Cardiac muscle cell (in vitro differentiated cells and primary cell): ENCODE data around the gene EXOC4. TPM values are rescaled to one million over a fixed set of nuclear protein-coding genes. Genes with fewer than 3 reads are reported as not detected.
A peak's percentile ranks its signal among the peaks of the same experiment; 100 is the strongest.

Experiments
- DNase-seq, 2 donors: peaks; one replicate each; pipeline versions ENCODE4 v3.0.0 to v3.0.0-alpha.2; 2010 to 2017; ENCODE audit warnings: low read depth in 1 of 2, low spot score in 1 of 2
- H3K27ac ChIP-seq: fragments of 200-600 bp; sonication (generic); 2 replicates; pipeline ENCODE4 v1.5.1; 2016
- H3K27me3 ChIP-seq: fragments of 200-600 bp; sonication (generic); 2 replicates; pipeline ENCODE4 v1.6.0; 2016; ENCODE audit warnings: control low read depth
- H3K36me3 ChIP-seq: fragments of 200-600 bp; sonication (generic); 2 replicates; pipeline ENCODE4 v1.5.1; 2016; ENCODE audit warnings: control low read depth
- H3K4me1 ChIP-seq: fragments of 200-600 bp; sonication (generic); 2 replicates; pipeline ENCODE4 v1.8.1; 2017; ENCODE audit warnings: low read depth, mild to moderate bottlenecking, mixed run types
- H3K4me3 ChIP-seq: fragments of 200-600 bp; sonication (generic); 2 replicates; pipeline ENCODE4 v1.5.1; 2016; ENCODE audit warnings: mild to moderate bottlenecking
- H3K9me3 ChIP-seq: fragments of 200-600 bp; sonication (generic); 2 replicates; pipeline ENCODE4 v1.5.1; 2017; ENCODE audit warnings: low read depth, mild to moderate bottlenecking, control low read depth
- polyA plus RNA-seq: library from polyadenylated mRNA; unstranded; fragments of >200 nt; fragmentation: Nextera tagmentation; extraction: Ambion mirVana; gene quantifications from 2 replicates; pipeline ENCODE4 v1.2.1, GENCODE V29; 2016
- total RNA-seq: library from RNA; depleted of rRNA; stranded (reverse); fragments of >200 nt; gene quantifications from 2 replicates; pipeline ENCODE4 v1.2.3, GENCODE V29; 2016
- TF ChIP-seq, protein P1 (sequence below): IDR thresholded peaks from 2 replicates; pipeline ENCODE4 v1.5.1; 2012; ENCODE audit warnings: low read depth, mild to moderate bottlenecking, low read length

Gene EXOC4
- total and polyA plus RNA-seq, 2 experiments from 2014 or later: 33.6 to 46.0 TPM

DNA sequence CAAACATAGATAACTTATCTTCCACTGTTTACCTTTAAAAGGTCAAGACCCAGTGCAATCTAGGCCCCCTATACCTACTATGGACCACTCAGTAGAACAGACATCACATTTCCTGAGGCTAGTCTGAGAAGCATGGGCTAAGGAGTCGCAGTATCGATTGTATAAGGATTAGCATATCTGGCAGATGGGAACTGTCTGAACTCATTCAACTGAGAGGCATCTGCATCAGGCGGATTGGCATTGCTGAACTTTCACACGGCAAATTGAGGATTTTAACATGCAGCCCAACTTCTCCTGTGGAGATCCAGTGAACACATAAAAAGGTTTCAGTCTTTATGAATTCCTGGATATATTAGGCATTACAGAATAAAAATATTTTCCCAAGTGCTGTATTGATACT lies 785.1 kb downstream of the EXOC4 start:
- H3K27me3 ChIP-seq: no peaks in the 10 kb centered on the region
- H3K4me3 ChIP-seq: no peak overlapping the region
- TF ChIP-seq, protein P1, sequence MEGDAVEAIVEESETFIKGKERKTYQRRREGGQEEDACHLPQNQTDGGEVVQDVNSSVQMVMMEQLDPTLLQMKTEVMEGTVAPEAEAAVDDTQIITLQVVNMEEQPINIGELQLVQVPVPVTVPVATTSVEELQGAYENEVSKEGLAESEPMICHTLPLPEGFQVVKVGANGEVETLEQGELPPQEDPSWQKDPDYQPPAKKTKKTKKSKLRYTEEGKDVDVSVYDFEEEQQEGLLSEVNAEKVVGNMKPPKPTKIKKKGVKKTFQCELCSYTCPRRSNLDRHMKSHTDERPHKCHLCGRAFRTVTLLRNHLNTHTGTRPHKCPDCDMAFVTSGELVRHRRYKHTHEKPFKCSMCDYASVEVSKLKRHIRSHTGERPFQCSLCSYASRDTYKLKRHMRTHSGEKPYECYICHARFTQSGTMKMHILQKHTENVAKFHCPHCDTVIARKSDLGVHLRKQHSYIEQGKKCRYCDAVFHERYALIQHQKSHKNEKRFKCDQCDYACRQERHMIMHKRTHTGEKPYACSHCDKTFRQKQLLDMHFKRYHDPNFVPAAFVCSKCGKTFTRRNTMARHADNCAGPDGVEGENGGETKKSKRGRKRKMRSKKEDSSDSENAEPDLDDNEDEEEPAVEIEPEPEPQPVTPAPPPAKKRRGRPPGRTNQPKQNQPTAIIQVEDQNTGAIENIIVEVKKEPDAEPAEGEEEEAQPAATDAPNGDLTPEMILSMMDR: no peak
- no peaks in the 10 kb centered on the region for H3K36me3 ChIP-seq
- DNase-seq: no peak
- no peaks in the 10 kb centered on the region for H3K9me3 ChIP-seq
- no peaks in the 10 kb centered on the region for H3K4me1 ChIP-seq
- H3K27ac ChIP-seq: no peak overlapping the region

- Histone ChIP-seq H3K27me3 (no peaks in the 10 kb centered on the region), H3K4me1 (no peaks in the 10 kb centered on the region), H3K36me3 (no peaks in the 10 kb centered on the region), H3K4me3 (no peak overlapping the region), H3K27ac (no peak overlapping the region), H3K9me3 (no peaks in the 10 kb centered on the region)
- TF ChIP-seq, protein P1: no peak
- no peak for DNase-seq
Measured at GRCh38 chr7:134040988-134041387, 788.1 kb downstream of the EXOC4 start.

- no peak overlapping the region for H3K4me3 ChIP-seq
- no peaks in the 10 kb centered on the region for H3K36me3 ChIP-seq
- DNase-seq: no peak
- TF ChIP-seq, protein P1: no peak
- H3K4me1 ChIP-seq: no peaks in the 10 kb centered on the region
- no peaks in the 10 kb centered on the region for H3K27me3 ChIP-seq
- no peaks in the 10 kb centered on the region for H3K9me3 ChIP-seq
- H3K27ac ChIP-seq: no peak overlapping the region
Measured at GRCh38 chr7:134041477-134041876, 788.6 kb downstream of the EXOC4 start.

DNA sequence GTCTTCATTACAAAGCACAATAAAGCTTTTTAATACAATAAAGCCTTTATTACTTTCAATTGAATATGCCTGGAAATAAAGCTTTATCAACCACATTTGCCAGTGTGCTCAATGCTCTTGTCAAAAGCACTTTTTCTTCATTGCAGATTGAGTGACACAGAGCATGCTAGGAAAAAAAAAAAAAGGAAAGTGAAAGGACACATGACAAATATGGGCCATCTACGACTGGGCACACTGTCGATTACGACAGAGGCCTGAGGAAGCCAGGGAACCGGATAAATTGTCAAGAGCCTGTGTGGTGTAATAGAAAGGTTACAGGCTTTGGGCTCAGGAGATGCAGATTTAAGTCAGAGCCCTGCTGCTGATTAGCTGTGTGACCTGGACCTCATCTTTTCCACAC lies 789.4 kb downstream of the EXOC4 start:
- Histone ChIP-seq H3K36me3 (no peaks in the 10 kb centered on the region), H3K9me3 (no peaks in the 10 kb centered on the region), H3K4me3 (no peak overlapping the region), H3K4me1 (no peaks in the 10 kb centered on the region), H3K27ac (no peak overlapping the region), H3K27me3 (no peaks in the 10 kb centered on the region)
- DNase-seq: no peak
- TF ChIP-seq, protein P1: no peak

DNA sequence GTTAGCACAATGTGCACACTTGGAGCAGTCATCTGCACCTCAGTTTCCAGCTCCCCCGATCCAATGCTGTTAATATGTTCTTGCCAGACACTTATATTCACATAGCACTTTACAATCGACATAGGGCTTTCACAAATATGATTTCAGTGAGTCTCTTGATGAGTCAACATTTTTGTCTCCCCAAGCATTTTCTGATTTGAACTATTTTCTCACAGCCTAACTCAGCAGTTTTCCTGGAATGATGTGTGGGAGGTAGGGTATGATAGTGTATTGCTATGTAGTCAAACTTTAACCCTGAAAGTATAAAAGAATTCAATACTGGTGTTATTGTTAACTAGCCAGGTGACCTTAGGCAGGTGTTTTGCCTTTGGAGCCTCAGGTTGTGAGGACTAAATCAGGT lies 791.8 kb downstream of the EXOC4 start:
- peak in 1 of 2 donors; percentile 57 for DNase-seq

More for the DNA sequence above, 791.8 kb downstream of the EXOC4 start:
- TF ChIP-seq, protein P1: no peak
- H3K4me1 ChIP-seq: no peaks in the 10 kb centered on the region
- no peaks in the 10 kb centered on the region for H3K27me3 ChIP-seq
- no peak overlapping the region for H3K27ac ChIP-seq
- no peak overlapping the region for H3K4me3 ChIP-seq
- H3K9me3 ChIP-seq: no peaks in the 10 kb centered on the region
- H3K36me3 ChIP-seq: no peaks in the 10 kb centered on the region
